ENCODE measurements around the gene OR4D1.

DNA sequence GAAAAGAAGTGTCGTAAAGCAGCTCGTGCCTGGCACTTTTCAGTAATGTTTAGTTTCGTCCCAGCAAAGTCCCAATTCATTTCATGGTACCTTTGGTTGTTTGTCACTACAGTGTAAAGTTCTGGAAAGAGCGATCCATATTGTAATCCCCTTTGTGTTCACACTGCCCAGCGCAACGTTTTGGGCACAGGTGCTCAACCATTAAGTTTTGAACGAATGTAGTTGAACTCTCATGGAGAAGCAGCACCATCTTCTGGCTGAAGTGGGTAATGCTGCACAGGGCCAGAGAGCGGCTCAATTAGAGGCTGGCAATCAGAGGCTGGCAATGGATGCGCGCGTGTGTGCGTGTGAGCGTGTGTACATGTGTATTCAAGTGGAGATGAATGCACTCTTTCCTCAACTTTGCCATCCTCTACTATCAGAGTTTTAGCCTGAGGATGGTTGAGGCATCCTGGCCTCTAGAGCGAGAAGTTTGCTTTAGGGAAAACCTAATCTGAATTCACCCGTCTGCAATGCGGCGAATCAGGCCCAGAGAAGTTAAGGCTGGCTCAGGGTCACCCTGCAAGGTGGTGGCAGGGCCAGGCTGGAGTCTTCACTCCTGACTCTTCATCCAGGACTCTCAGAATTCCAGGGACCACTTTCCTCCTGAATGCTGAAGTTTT, 35.1 kb upstream of the OR4D1 start:
- TF ChIP-seq POLR2AphosphoS5 (IDR thresholded peaks at IDR 0.05) = peak; percentile 69
- TF ChIP-seq, protein P1, sequence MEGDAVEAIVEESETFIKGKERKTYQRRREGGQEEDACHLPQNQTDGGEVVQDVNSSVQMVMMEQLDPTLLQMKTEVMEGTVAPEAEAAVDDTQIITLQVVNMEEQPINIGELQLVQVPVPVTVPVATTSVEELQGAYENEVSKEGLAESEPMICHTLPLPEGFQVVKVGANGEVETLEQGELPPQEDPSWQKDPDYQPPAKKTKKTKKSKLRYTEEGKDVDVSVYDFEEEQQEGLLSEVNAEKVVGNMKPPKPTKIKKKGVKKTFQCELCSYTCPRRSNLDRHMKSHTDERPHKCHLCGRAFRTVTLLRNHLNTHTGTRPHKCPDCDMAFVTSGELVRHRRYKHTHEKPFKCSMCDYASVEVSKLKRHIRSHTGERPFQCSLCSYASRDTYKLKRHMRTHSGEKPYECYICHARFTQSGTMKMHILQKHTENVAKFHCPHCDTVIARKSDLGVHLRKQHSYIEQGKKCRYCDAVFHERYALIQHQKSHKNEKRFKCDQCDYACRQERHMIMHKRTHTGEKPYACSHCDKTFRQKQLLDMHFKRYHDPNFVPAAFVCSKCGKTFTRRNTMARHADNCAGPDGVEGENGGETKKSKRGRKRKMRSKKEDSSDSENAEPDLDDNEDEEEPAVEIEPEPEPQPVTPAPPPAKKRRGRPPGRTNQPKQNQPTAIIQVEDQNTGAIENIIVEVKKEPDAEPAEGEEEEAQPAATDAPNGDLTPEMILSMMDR (IDR thresholded peaks at IDR 0.05) = peak; percentile 82 to 94 (median 91)
- TF ChIP-seq POLR2A (IDR thresholded peaks at IDR 0.05) = no peak

Measured in prostate gland (tissue), 2 donors.